CD4-positive, alpha-beta T cell treated with Interleukin-4 for 4 hours (primary cell): Measurements from ENCODE around the gene ALDH7A1.
"Not testable (repeated sequence)": the region's sequence is repeated elsewhere in the genome, so short reads cannot be mapped to it uniquely, and the experiment has no call there.

Experiments used
- DNase-seq: peaks from one replicate; pipeline ENCODE4 v3.0.0-alpha.2; 2020

The ALDH7A1 gene

DNA sequence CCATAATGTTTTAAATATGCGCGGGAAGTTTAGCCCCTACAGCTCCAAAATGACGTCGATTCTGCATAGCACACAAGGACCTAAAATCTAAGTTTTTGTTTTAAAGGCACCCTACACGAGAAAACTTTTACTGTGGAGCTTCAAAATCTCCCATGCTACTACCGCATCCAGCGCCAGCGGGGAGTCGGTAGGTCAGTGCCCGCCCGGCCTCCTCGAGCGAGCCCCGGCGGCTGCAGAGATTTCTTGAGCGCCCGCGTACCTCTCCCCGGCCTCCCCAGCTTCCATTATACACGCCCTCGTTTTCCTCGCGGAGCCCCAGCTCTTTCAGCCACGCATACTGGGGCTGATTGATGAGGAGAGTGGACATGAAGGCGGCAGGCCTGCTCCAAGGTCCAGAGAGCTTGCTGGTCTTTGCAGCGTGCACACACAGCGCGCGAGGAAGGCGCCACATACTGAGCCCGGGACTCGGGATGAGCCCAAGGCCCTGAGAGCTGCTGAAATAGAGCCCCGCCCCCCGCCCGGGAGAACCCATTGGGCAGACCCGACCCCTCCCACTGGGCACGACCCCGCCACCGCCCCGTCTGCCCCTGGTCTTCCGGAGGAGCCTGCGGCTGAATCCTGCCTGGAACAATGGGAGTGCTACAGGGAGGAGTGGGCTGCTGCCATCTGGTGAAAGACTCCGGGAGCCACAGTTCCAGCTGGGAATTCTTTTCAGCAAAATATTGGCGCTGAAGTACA, at the start of gene ALDH7A1:
Gene ALDH7A1 (minus strand): TSS at position 472 of the 738 bp plus-strand sequence. CDS start 21 bp downstream, at position 451.
- DNase-seq, result no peak

DNA sequence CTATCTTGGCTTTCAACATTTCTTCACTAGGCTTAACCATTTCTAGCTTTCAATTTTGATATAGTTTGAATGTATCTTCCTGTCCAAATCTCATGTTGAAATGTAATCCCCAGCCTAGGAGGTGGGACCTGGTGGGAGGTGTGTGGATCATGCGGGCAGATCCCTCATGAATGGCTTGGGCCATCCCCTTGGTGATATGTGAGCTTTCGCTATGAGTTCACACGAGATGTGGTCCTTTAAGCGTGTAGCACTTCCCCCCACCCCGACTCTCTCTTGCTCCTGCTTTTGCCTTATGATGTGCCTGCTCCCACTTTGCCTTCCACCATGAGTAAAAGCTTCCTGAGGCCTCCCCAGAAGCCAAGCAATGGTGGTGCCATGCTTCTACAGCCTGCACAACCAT, 46.4 kb upstream of the ALDH7A1 start:
- DNase-seq, result no peak

DNA sequence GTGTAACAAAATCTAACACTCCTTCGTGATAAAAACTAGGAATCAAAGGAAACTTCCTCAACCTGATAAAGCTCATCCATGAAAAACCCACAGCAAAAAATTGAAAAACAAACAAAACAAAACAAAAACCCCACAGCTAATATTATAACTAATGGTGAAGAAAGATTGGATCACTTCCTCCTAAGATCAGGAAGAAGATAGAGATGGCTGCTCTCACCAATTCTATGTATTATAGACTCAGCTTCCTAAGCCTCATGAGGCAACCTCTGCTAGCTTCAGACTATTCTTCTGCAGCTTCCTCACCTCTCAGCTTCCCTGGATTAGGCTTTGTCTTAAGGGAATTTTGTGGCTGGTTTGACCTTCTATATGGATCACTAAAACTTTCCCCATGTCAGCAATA, 45.8 kb upstream of the ALDH7A1 start:
- DNase-seq, result no peak

DNA sequence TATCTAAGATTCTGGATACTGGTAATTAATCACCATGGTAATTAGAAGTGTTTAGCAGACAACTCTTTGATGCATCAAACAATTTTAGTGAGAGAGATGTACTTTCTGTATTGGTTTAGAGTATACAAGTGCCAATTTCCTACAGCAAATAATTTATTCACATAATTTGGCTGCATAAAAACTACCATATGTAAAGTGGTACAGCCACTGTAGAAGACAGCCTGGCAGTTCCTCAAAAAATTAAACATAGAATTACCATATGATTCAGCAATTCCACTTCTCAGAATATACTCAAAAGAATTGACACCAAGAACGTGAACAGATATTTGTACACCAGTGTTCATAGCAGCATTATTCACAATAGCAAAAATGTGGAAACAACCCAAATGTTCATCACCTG, 41.9 kb upstream of the ALDH7A1 start:
- no peak for DNase-seq

DNA sequence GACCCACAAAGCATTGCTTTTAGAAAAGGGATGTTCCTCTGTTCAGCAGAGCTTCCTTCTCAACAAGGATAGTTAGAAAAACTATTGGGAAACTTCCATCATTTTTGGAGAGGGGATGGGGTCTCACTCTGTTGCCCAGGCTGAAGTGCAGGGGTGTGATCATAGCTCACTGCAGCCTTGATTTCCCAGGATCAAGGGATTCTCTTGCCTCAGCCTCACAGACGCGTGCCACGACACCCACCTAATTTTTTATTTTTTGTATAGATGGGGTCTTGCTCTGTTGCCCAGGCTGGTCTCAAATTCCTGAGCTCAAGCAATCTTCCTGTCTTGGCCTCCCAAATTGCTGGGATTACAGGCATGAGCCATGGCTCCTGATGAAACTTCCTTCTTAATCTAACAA, 40.6 kb upstream of the ALDH7A1 start:
- no peak for DNase-seq

DNA sequence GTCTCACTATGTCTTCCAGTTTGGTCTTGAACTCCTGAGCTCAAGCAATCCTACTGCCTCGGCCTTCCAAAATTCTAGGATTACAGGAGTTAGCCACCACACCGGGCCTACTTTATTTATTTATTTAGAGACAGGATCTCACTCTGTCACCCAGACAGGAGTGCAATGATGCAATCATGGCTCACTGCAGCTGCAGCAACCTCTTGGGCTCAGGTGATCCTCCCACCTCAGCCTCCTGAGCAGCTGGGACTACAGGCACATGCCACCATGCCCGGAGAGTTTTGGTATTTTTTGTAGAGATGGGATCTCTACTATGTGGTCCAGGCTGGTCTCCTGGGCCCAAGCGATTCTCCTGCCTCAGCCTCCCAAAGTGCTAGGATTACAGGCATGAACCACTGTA, 38.5 kb upstream of the ALDH7A1 start:
- DNase-seq, result no peak

DNA sequence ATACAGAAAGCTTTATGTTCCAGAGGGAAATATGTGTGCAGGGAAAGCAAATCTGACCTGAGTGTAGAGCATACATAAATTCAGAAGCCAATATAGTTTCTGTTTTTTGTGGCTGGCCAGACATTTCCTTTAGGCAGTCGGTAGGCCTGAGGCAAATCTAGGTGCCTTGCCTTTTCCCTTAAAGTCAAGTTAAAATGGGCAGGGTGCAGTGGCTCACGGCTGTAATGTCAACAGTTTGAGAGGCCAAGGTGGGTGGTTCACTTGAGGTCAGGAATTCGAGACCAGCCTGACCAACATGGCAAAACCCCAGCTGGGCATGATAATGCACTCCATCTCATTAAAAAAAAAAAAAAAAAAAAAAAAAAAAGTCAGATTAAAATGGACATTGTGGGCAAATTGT, 36.9 kb upstream of the ALDH7A1 start:
- DNase-seq, result no peak

DNA sequence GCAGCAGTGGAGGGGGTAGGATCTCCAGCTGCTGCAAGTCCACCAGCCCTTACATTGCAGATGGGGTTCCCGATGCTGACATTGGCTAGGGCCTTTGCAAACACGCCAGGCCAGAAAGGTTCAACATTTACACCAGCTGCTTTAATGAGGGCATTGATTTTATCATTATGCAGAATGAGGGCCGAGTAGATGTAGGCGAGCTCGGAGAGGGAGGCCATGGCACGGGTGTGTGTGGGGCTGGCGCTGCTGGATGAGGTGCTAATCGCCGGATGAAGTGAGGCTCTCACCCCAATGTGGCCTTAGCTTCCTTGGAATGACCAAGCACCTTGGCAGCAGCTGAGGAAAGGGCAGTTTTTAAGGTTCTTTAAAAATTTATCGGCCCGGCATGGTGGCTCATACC, 33.1 kb upstream of the ALDH7A1 start:
- no peak for DNase-seq

DNA sequence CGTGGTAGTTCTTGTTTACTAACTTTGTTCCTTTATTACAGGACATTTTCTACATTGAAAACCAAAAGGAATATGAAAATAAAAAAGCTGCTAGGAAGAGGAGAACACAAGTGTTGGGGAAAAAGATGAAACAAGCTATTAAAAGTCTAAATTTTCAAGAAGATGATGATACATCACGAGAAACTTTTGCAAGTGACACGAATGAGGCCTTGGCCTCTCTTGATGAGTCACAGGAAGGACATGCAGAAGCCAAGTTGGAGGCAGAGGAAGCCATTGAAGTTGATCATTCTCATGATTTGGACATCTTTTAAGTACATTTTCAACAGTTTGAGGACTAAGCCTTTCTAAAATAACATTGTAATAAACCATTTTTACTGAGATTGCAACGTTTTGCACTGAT, 29.5 kb upstream of the ALDH7A1 start:
- no peak for DNase-seq

DNA sequence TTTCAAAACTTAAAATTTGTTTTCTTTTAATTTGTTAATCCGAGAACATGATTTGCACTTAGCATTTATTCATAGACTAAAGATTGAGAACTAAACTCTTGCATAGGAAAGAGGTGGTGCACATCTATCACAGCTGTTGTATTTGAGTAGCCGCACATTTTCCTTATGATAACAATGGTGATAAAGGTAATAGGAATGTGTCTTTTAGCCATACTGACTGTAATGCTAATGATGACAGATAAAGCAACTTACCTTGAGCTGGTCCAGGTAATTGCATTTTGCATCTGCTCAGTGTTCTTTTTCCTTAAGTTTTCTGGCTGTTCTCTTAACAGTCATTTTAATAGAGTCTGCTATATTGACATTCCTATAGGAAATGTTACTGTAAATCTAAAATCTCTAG, 24.8 kb upstream of the ALDH7A1 start:
- no peak for DNase-seq

DNA sequence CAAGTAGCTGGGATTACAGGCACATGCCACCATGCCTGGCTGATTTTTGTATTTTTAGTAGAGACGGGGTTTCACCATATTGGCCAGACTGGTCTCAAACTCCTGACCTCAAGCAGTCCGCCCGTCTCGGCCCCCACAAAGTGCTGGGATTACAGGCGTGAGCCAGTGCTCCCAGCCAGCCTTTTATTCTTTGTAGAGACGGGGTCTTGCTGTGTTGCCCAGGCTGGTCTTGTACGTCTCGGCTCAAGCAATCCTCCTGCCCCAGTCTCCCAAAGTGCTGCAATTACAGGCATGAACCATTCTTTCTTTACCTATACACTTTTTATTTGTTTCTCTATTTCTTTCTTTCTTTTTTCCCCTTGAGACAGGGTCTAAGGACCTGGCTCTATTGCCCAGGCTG, 22.6 kb upstream of the ALDH7A1 start:
- not testable (repeated sequence) for DNase-seq

DNA sequence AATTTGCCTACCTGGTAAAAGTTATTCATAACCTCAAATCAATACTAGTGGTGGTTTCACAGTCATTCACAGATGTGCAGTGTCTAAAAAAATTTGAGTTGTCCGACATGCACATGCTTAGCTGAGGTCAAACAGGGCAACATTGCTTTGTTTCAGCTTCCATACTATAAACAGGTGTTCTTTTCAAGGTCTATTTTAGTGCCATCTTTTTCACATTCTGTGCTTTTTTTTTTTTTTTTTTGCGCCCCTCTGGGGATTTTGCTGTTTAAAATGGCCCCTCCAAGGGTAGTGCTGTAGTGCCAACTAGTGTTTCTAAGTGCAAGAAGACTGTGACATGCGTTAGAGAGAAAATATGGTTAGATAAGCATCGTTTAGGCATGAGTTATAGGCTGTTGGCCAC, 20.3 kb upstream of the ALDH7A1 start:
- no peak for DNase-seq

DNA sequence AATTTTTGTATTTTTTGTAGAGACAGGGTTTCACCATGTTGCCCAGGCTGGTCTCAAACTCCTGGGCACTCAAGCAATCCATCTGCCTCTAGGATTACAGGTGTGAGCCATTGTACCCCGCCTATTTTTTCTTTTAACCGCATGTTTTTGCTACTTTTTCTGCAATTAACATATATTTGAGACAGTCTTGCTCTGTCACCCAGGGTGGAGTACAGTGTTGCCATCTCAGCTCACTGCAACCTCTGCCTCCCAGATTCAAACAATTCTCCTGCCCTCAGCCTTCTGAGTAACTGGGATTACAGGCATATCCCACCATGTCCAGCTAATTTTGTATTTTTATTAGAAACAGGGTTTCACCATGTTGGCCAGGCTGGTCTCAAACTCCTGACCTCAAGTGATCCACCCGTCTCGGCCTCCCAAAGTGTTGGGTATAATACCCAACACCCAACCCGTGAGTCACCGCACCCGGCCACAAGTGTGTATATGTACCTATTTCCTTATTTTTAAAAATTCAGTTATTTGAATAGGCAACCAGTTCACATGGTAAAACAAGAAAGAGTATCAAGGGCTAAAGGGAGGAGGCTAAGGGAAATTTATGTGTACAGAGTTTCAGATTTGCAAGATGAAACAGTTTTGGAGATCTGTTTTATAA, 19.0 kb upstream of the ALDH7A1 start:
- no peak for DNase-seq

DNA sequence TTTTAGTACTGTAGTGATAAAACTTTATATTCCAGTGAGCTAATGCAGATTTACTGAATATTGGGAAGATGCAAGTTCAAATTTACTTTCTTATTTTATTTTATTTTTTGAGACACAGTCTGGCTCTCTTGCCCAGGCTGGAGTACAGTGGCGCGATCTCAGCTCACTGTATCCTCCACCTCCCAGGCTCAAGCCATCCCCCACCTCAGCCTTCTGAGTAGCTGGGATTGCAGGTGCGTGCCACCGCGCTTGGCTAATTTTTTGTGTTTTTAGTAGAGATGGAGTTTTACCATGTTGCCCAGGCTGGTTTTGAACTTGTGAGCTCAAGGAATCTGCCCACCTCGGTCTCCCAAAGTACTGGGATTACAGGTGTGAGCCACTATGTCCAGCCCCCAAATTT, 15.6 kb upstream of the ALDH7A1 start:
- no peak for DNase-seq

DNA sequence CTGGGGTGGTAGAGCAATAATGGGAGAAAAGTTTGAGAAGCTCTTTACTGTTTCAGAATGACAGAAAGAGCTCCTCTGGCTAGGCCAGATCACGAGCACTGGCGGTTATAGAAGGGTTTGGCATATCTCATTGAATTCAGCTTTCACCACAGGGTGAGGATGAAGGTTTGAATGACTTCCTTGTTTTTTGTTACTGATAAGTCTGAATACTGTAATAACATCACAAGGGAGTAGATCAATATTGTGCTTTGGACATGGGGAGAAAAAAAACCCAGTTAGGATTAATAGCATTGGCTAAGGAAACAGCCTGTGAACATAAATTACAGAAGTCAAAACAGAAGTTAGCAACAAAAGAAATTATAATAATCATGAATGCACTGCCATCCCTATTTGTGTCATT, 15.1 kb upstream of the ALDH7A1 start:
- DNase-seq, result no peak

DNA sequence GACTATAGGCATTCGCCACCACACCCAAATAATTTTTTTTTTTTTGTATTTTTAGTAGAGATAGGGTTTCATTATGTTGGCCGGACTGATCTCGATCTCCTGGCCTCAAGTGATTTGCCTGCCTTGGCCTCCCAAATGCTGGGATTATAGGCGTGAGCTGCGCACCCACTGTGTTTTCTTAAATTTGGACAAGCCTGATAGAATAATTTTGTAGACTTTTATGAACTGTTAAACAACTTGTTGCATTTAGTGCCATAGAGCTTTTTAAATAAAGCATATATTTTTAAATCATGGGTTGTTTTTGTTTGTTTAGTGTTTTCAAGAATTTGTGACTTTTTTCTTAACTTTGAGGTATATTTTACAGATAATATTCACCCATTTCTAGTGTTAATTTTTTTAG, 10.5 kb upstream of the ALDH7A1 start:
- DNase-seq, result no peak

DNA sequence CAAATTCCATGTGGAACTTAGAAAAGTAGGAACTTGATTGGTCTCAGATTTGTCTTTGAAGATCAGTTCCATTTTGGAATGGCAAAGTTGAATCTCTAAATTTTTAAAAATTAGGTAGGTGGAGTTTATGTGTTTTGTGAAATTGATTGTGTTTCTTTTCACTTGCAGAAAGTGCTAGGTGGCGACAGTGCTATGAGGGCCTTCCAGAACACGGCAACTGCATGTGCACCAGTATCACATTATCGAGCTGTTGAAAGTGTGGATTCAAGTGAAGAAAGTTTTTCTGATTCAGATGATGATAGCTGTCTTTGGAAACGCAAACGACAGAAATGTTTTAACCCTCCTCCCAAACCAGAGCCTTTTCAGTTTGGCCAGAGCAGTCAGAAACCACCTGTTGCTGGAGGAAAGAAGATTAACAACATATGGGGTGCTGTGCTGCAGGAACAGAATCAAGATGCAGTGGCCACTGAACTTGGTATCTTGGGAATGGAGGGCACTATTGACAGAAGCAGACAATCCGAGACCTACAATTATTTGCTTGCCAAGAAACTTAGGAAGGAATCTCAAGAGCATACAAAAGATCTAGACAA, 8.5 kb upstream of the ALDH7A1 start:
- no peak for DNase-seq

DNA sequence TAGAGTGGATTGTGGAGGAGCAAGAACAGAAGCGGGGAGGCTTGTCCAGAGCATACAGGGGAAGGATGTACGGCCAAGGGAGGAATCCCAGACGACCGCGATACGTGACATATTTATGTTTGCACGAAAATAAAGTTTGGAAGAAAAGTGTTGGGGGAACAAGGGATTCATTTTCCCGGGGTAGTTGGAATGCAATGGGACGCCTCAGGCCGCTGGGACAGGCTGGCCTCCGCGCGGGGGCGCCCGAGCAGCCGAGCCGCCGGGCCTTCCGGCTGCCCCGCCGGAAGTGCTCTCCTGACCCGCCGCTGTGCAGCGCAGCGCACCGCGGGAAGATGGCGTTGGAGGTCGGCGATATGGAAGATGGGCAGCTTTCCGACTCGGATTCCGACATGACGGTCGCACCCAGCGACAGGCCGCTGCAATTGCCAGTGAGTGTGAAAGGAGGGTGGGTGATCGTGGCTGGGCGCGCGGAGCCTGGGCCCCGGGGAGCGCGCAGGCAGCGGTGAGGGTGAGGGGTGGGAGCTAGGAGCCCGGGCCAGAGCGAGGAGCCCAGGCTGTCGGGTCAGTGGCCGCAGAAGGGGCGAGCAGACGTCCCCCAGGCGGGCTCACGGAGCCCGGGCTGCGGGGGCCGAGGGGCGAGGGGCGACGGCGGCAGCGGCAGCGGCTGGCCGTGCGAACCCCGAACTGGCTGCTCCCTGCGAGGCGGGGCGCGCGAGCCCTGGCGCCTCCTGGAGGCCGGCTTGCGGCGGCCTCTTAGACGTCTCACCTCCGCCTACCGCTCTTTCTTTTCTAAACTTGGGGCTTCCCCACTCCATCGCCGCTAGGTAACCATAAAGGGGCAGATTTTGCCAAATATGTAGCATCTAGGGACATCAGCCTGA, 5.9 kb upstream of the ALDH7A1 start, which contains the start of gene PHAX:
Gene PHAX (plus strand): TSS at position 317 of the 881 bp plus-strand sequence. CDS start 16 bp downstream, at position 333.
- peak; percentile 75 for DNase-seq

DNA sequence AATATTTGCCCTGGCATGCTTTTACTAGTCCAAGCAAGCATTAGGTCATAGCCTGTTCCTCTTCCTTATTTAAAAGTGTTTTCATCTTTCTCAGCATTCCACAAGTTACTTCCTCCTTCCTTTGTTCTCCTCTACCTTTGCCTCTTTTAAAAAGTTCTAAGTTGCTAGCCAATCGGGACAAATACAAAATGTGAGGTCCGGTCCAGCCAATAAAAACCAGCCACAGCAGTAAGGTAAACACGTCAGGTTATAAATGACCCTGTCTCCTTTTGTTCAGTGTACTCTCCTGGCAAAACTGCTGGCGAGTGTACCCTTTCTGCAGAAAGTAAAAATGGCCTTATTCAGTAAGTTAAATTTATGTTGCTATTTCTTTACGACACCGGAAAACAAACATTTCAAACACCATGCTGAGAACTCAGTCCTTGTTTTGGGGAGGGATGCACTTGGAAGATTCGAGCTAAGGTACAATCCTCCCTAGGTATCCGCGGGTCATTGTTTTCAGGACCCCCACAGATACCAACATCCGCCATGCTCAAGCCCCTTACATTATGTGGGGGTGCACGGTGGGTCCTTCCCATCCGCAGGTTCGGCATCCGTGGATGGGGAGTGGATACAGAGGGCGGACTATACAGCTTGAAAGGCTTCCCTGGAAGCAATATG, 5.1 kb upstream of the ALDH7A1 start:
- DNase-seq, result not testable (repeated sequence)

DNA sequence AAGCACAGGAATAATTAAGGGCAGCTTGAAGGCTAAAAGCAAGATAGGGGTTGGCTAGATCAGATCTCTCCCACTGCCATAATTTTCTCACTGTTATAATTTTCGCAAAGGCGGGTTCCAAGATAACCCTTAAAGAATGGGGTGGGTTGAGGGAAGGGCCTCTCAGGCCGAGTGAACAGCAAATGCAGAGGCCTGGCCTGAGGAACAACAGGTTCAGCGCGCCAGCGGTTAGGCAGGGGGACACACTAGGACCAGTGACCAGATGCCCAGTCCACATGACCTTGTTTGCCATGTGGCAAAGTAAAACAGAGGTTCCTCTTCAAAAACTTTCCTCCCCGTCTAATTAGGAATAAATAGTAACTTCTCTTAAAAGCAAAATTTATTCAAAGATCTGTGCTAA, 4.5 kb upstream of the ALDH7A1 start:
- DNase-seq, result no peak

DNA sequence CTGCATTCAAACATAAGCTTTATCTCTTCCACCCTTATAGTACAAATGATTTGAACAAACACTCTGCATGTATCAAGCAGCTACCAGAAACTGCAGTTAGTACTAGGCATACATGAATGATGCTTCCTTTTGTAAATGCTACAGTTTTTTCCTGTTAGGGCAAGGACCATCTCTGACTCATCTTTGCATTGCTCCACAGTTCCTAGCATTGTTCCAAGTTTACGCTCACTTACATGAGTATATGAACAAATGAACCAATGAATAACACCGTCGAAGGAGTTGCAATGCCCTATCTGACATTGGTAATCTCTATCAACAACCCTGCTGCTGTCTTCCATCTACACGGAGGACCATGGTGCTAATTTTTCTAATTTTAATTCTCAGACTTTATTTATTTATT, 2.1 kb upstream of the ALDH7A1 start:
- no peak for DNase-seq

DNA sequence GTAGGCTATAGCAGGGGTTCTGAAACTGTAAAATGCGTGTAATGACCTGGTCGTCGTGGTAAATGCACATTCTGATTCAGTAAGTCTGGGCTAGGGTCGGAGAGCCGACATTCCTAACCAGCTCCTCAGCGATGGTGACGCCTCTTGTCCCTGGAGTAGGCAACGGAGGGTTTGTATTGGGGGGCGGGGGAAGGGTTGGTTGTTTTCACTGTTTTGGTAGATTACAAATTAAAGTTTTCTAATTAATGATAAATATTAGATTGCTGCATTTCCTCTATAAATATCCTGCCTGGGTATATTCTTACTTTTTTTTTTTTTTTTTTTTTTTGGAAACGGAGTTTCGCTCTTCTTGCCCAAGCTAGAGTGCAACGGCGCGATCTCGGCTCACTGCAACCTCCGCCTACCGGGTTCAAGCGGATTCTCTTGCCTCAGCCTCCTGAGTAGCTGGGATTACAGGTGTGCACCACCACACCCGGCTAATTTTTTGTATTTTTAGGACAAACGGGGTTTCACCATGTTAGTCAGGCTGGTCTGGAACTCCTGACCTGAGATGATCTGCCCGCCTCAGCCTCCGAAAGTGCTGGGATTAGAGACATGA, 566 bp upstream of the ALDH7A1 start:
- no peak for DNase-seq
